GM12878 (cell line): Measurements from ENCODE around the gene TLL1.

Source experiments
- CBX3 ChIP-seq: fragments of 200-600 bp; sonication (generic); IDR thresholded peaks from 2 replicates; pipeline ENCODE4 v1.6.1; 2016; ENCODE audit warnings: low read depth, borderline replicate concordance
- CHD4 ChIP-seq: fragments of 200-600 bp; sonication (generic); IDR thresholded peaks from 2 replicates; pipeline ENCODE4 v1.6.1; 2016; ENCODE audit warnings: mild to moderate bottlenecking
- CREB1 ChIP-seq: IDR thresholded peaks from 2 replicates; pipeline ENCODE4 v1.6.1; 2012; ENCODE audit warnings: low read depth, mild to moderate bottlenecking, inconsistent platforms
- EGR1 ChIP-seq, 2 experiments: IDR thresholded peaks; 1 replicate in 1 of 2; 2 replicates in 1 of 2; pipeline ENCODE4 v1.6.1; 2011 to 2012; ENCODE audit warnings: low read depth in 2 of 2, low read length in 2 of 2, borderline replicate concordance in 1 of 2, mild to moderate bottlenecking in 1 of 2, moderate library complexity in 1 of 2
- JUND ChIP-seq: IDR thresholded peaks from 2 replicates; pipeline ENCODE4 v1.6.1; 2012; ENCODE audit warnings: low read depth, mild to moderate bottlenecking, low read length, improper control_type of control experiment, moderate library complexity
- MXI1 ChIP-seq: fragments of 150-350 bp; IDR thresholded peaks from 2 replicates; pipeline ENCODE4 v1.6.1; 2011; ENCODE audit warnings: low read depth, mild to moderate bottlenecking, inconsistent platforms, low read length, improper control_type of control experiment
- NR2C1 ChIP-seq: fragments of 450-650 bp; IDR thresholded peaks from 2 replicates; pipeline ENCODE4 v1.6.1; 2017; ENCODE audit warnings: antibody characterized with exemption, mild to moderate bottlenecking, moderate library complexity
- POLR2AphosphoS5 ChIP-seq: IDR thresholded peaks from 2 replicates; pipeline ENCODE4 v1.6.1; 2011; ENCODE audit warnings: mild to moderate bottlenecking, low read length, inconsistent platforms
- RFX5 ChIP-seq: IDR thresholded peaks from 2 replicates; pipeline ENCODE4 v1.6.1; 2011; ENCODE audit warnings: low read depth, low read length, improper control_type of control experiment
- TBL1XR1 ChIP-seq: IDR thresholded peaks from 2 replicates; pipeline ENCODE4 v1.6.1; 2012; ENCODE audit warnings: low read depth, low read length, improper control_type of control experiment
- TCF7 ChIP-seq: IDR thresholded peaks from 2 replicates; pipeline ENCODE4 v1.6.1; 2014; ENCODE audit warnings: antibody characterized with exemption, borderline replicate concordance
- TF ChIP-seq, protein P1 (sequence below), 3 experiments: IDR thresholded peaks in 2 of 3; conservative IDR thresholded peaks in 1 of 3; 2 replicates each; pipeline ENCODE4 v1.5.1; 2011; ENCODE audit warnings: low read depth in 3 of 3, low read length in 3 of 3, mild to moderate bottlenecking in 3 of 3, control low read depth in 2 of 3, moderate library complexity in 2 of 3, inconsistent platforms in 1 of 3, mixed read lengths in 1 of 3; ENCODE audit not compliant: control insufficient read depth in 2 of 3, insufficient read depth in 1 of 3; ENCODE audit errors: extremely low read depth in 1 of 3
- TF ChIP-seq, protein P2 (sequence below): fragments of 450-650 bp; IDR thresholded peaks from 2 replicates; pipeline ENCODE4 v1.6.1; 2017; ENCODE audit warnings: low read depth, mild to moderate bottlenecking, moderate library complexity

DNA sequence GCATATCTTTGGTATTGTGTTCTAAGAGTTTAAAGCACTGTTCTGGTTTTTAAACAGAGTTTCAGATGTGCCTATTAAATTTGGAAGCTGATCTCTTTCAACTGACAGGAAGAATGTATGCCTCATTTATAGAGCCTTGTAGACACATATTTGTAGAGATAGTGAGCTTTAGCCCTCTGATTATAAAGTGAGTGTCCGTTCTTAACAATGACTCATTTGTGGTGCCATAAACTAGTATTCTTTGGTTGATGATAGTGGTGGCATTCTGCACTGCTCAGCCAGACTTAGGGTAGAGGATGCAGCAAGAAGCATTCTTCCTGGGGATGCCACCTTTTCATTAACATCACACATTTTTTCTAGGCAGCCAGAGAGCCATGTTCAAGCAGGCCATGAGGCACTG lies 121.7 kb downstream of the TLL1 start:
- TF ChIP-seq CHD4: no peak
- TF ChIP-seq EGR1 (IDR thresholded peaks at IDR 0.05; ENCODE audit: borderline replicate concordance in 1 of 2, low read depth in 2 of 2, low read length in 2 of 2): no peak
- no peak for TF ChIP-seq NR2C1
- no peak for TF ChIP-seq CREB1
- TF ChIP-seq JUND: no peak
- TF ChIP-seq, protein P1, sequence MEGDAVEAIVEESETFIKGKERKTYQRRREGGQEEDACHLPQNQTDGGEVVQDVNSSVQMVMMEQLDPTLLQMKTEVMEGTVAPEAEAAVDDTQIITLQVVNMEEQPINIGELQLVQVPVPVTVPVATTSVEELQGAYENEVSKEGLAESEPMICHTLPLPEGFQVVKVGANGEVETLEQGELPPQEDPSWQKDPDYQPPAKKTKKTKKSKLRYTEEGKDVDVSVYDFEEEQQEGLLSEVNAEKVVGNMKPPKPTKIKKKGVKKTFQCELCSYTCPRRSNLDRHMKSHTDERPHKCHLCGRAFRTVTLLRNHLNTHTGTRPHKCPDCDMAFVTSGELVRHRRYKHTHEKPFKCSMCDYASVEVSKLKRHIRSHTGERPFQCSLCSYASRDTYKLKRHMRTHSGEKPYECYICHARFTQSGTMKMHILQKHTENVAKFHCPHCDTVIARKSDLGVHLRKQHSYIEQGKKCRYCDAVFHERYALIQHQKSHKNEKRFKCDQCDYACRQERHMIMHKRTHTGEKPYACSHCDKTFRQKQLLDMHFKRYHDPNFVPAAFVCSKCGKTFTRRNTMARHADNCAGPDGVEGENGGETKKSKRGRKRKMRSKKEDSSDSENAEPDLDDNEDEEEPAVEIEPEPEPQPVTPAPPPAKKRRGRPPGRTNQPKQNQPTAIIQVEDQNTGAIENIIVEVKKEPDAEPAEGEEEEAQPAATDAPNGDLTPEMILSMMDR (IDR thresholded peaks at IDR 0.05 in 2 of 3, conservative IDR thresholded peaks at IDR 0.05 in 1 of 3; ENCODE audit: control insufficient read depth in 2 of 3, extremely low read depth in 1 of 3, insufficient read depth in 1 of 3, low read depth in 3 of 3, low read length in 3 of 3): no peak
- TF ChIP-seq TBL1XR1: no peak
- no peak for TF ChIP-seq RFX5
- no peak for TF ChIP-seq CBX3
- no peak for TF ChIP-seq TCF7
- no peak for TF ChIP-seq POLR2AphosphoS5
- TF ChIP-seq, protein P2, sequence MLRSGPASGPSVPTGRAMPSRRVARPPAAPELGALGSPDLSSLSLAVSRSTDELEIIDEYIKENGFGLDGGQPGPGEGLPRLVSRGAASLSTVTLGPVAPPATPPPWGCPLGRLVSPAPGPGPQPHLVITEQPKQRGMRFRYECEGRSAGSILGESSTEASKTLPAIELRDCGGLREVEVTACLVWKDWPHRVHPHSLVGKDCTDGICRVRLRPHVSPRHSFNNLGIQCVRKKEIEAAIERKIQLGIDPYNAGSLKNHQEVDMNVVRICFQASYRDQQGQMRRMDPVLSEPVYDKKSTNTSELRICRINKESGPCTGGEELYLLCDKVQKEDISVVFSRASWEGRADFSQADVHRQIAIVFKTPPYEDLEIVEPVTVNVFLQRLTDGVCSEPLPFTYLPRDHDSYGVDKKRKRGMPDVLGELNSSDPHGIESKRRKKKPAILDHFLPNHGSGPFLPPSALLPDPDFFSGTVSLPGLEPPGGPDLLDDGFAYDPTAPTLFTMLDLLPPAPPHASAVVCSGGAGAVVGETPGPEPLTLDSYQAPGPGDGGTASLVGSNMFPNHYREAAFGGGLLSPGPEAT: no peak
- no peak for TF ChIP-seq MXI1
